Measurements from ENCODE around the gene TRIM15. TPM values are rescaled to one million over a fixed set of nuclear protein-coding genes. Genes with fewer than 3 reads are reported as not detected.

TRIM15 gene
- total and polyA plus RNA-seq, 2 of the 4 experiments (the other 2 are of a cell fraction): not detected

DNA sequence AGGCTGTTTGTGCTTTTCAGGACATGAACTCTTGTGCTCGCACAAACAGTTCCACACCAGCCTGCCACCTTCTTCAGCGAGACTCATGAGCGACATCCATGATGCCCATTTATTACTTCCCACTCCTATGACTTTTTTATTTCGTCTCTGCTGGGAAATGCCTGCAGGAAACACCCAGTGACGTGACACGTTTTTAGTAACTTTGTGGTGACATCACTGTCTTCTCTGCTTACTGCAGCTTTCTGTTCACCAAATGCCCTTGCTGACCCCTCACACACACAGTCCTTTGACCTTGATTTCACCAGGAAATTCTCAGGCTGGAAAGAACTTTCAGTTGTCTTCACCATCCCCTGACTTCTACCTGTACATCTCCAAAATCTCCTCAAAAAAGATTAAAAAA, 18.5 kb upstream of the TRIM15 start:
- no peak overlapping the region for H3K9ac ChIP-seq (ENCODE audit: low read depth, low read length)
- H3K4me3 ChIP-seq (ENCODE audit: insufficient read depth, low read depth, low read length): no peak overlapping the region
- DNase-seq (no peak), ATAC-seq (ENCODE audit: low read depth) (no peak)
- in situ Hi-C loops (cut with MboI; ENCODE audit: low sequenced_read_pairs): no loop called here
- no peak overlapping the region for H3K4ac ChIP-seq (ENCODE audit: low read depth, low read length)
- no TSS peak for BruUV-seq (replicated peaks)
- dilution Hi-C loops (cut with HindIII; ENCODE audit: low sequenced_read_pairs, unreplicated experiment): no loop called here
- CTCF ChIA-PET: interaction anchor here (4.3 kb wide), 1 partner anchor 14 kb away, joined by 26 read pairs; no protein-coding TSS in a partner anchor
- no peak overlapping the region for H2AK9ac ChIP-seq (replicated peaks; ENCODE audit: low read depth, low read length, poor library complexity)
- H3K27me3 ChIP-seq (ENCODE audit: control insufficient read depth, insufficient read depth, low read length): peaks cover 32% of the 10 kb centered on the region
- intact Hi-C loops (cut with micrococcal nuclease): no loop called here
- no peak overlapping the region for H3K56ac ChIP-seq (ENCODE audit: extremely low read depth, insufficient read depth, low read length)
- no peaks in the 10 kb centered on the region for H3K9me1 ChIP-seq (ENCODE audit: insufficient read depth, low read length)
- no peak overlapping the region for H4K8ac ChIP-seq (ENCODE audit: low read depth in 2 of 2, low read length in 2 of 2)
- H3K4me1 ChIP-seq (ENCODE audit: control insufficient read depth, insufficient read depth, low read length): no peaks in the 10 kb centered on the region
- no peak overlapping the region for H2BK120ac ChIP-seq (ENCODE audit: low read depth, low read length)
- no peak overlapping the region for H3K18ac ChIP-seq (ENCODE audit: low read depth, low read length)
- H2AFZ ChIP-seq (replicated peaks; ENCODE audit: low read length, poor library complexity): no peak overlapping the region
- WGBS, 2 experiments (ENCODE audit: extremely low coverage in 2 of 2, insufficient read length in 1 of 2): 23% methylated on average over 3 of the region's 6 CpGs; no CpG with 5 or more reads in 1 of the 2 experiments
- POLR2A ChIA-PET (ENCODE audit: unreplicated experiment): no interaction called here
- no peaks in the 10 kb centered on the region for H3K79me1 ChIP-seq (ENCODE audit: low read depth in 1 of 2, low read length in 2 of 2)
- H4K91ac ChIP-seq (ENCODE audit: insufficient read depth, low read depth, low read length): no peak overlapping the region
- H2BK20ac ChIP-seq (ENCODE audit: low read depth, low read length): no peak overlapping the region
- no peak overlapping the region for H4K5ac ChIP-seq (ENCODE audit: low read depth, low read length)
- no peak overlapping the region for H3K27ac ChIP-seq (ENCODE audit: insufficient read depth, low read length)
- no peaks in the 10 kb centered on the region for H4K20me1 ChIP-seq (ENCODE audit: insufficient read depth, low read length)
- TF ChIP-seq BHLHE40 (IDR thresholded peaks at IDR 0.05; ENCODE audit: low read depth, low read length): no peak
- no peaks in the 10 kb centered on the region for H3K9me3 ChIP-seq (ENCODE audit: control insufficient read depth, insufficient read depth, low read length)
- H3K36me3 ChIP-seq (ENCODE audit: control insufficient read depth, insufficient read depth, low read length): no peaks in the 10 kb centered on the region
- H2AK5ac ChIP-seq (ENCODE audit: low read depth, low read length): no peak overlapping the region
- no peak overlapping the region for H2BK15ac ChIP-seq (ENCODE audit: low read depth, low read length)
- H3K14ac ChIP-seq (replicated peaks; ENCODE audit: low read depth, low read length): no peak overlapping the region
- H3K23ac ChIP-seq (ENCODE audit: low read depth, low read length): no peak overlapping the region
- H3K4me2 ChIP-seq (ENCODE audit: low read depth, low read length): no peak overlapping the region
- no peak overlapping the region for H2BK5ac ChIP-seq (ENCODE audit: low read depth, low read length, poor library complexity, severe bottlenecking)
